CD14-positive monocyte (primary cell): ENCODE data around the gene SCAMP4. TPM values are rescaled to one million over a fixed set of nuclear protein-coding genes. Genes with fewer than 3 reads are reported as not detected.

ENCODE experiments used
- DNase-seq, 3 donors: peaks; one replicate each; pipeline ENCODE4 v3.0.0-alpha.2; 2011 to 2022
- H2AFZ ChIP-seq: 2 replicates; pipeline ENCODE4 v1.6.0; 2012; ENCODE audit warnings: mild to moderate bottlenecking, low read depth, low read length, inconsistent platforms; ENCODE audit not compliant: insufficient read depth, poor library complexity, severe bottlenecking
- H3K27ac ChIP-seq, 2 donors: 1 replicate in 1 of 2; 2 replicates in 1 of 2; pipeline ENCODE4 v1.5.1; 2012 to 2013; ENCODE audit warnings: low read length in 2 of 2, control low read depth in 1 of 2, inconsistent platforms in 1 of 2, low read depth in 1 of 2, mild to moderate bottlenecking in 1 of 2
- H3K27me3 ChIP-seq, 2 donors: one replicate each; pipeline versions ENCODE4 v1.6.0 to v1.6.1; 2011 to 2013; ENCODE audit warnings: low read length in 2 of 2; ENCODE audit not compliant: control insufficient read depth in 2 of 2, insufficient read depth in 2 of 2
- H3K36me3 ChIP-seq, 2 donors: replicated peaks in 1 of 2; 1 replicate in 1 of 2; 2 replicates in 1 of 2; pipeline versions ENCODE4 v1.5.1 to v1.6.1; 2012 to 2013; ENCODE audit warnings: low read length in 2 of 2, control low read depth in 1 of 2, inconsistent platforms in 1 of 2, mild to moderate bottlenecking in 1 of 2; ENCODE audit not compliant: insufficient read depth in 2 of 2, control insufficient read depth in 1 of 2
- H3K4me1 ChIP-seq, 2 donors: 1 replicate in 1 of 2; 2 replicates in 1 of 2; pipeline versions ENCODE4 v1.5.1 to v1.6.1; 2012 to 2013; ENCODE audit warnings: low read length in 2 of 2, control low read depth in 1 of 2, inconsistent platforms in 1 of 2, mild to moderate bottlenecking in 1 of 2, moderate library complexity in 1 of 2; ENCODE audit not compliant: insufficient read depth in 2 of 2, control insufficient read depth in 1 of 2
- H3K4me2 ChIP-seq: replicated peaks from 2 replicates; pipeline ENCODE3; 2012; ENCODE audit warnings: low read length, moderate library complexity, mild to moderate bottlenecking; ENCODE audit not compliant: poor library complexity, severe bottlenecking; ENCODE audit errors: extremely low read depth
- H3K4me3 ChIP-seq, 3 experiments: fragments of 200-600 bp in 1 of 3; sonication (generic) in 1 of 3; replicated peaks in 1 of 3; 1 replicate in 2 of 3; 2 replicates in 1 of 3; pipeline ENCODE4 v1.5.1; 2011 to 2013; ENCODE audit warnings: low read length in 3 of 3, mild to moderate bottlenecking in 3 of 3, control low read depth in 2 of 3, low read depth in 2 of 3, inconsistent platforms in 1 of 3, moderate library complexity in 1 of 3
- H3K79me2 ChIP-seq: 2 replicates; pipeline ENCODE4 v1.6.0; 2012; ENCODE audit warnings: mild to moderate bottlenecking, control low read depth, inconsistent platforms, low read length, moderate library complexity; ENCODE audit not compliant: insufficient read depth
- H3K9ac ChIP-seq: 2 replicates; pipeline ENCODE4 v1.6.0; 2017; ENCODE audit warnings: low read length, mild to moderate bottlenecking; ENCODE audit not compliant: insufficient read depth, poor library complexity, severe bottlenecking
- H3K9me3 ChIP-seq, 2 donors: replicated peaks in 1 of 2; 1 replicate in 1 of 2; 2 replicates in 1 of 2; pipeline versions ENCODE4 v1.5.1 to v1.6.1; 2012 to 2013; ENCODE audit warnings: low read length in 2 of 2, control low read depth in 1 of 2; ENCODE audit not compliant: control insufficient read depth in 1 of 2, insufficient read depth in 1 of 2
- H4K20me1 ChIP-seq: 2 replicates; pipeline ENCODE4 v1.6.0; 2012; ENCODE audit warnings: mild to moderate bottlenecking, low read length, control low read depth, moderate library complexity; ENCODE audit not compliant: insufficient read depth
- H3K27ac Mint-ChIP-seq, 7 donors: one replicate each; pipeline ENCODE4 v1.8.0; 2020; ENCODE audit warnings: mild to moderate bottlenecking in 7 of 7, mixed read lengths in 7 of 7, moderate library complexity in 6 of 7, inconsistent platforms in 2 of 7
- H3K27me3 Mint-ChIP-seq, 3 donors: one replicate each; pipeline ENCODE4 v1.8.0; 2021 to 2022; ENCODE audit warnings: low read depth in 3 of 3, mild to moderate bottlenecking in 3 of 3, mixed read lengths in 3 of 3, moderate library complexity in 3 of 3, inconsistent platforms in 1 of 3
- H3K36me3 Mint-ChIP-seq, 2 donors: one replicate each; pipeline ENCODE4 v1.8.0; 2020; ENCODE audit warnings: mixed read lengths in 2 of 2, inconsistent platforms in 1 of 2, mild to moderate bottlenecking in 1 of 2
- H3K4me1 Mint-ChIP-seq: one replicate; pipeline ENCODE4 v1.8.0; 2020; ENCODE audit warnings: mild to moderate bottlenecking, mixed read lengths
- H3K4me3 Mint-ChIP-seq, 2 donors: one replicate each; pipeline ENCODE4 v1.8.0; 2020; ENCODE audit warnings: mild to moderate bottlenecking in 2 of 2, mixed read lengths in 2 of 2, moderate library complexity in 1 of 2
- H3K9me3 Mint-ChIP-seq, 7 donors: one replicate each; pipeline ENCODE4 v1.8.0; 2020 to 2022; ENCODE audit warnings: mixed read lengths in 7 of 7, mild to moderate bottlenecking in 6 of 7, moderate library complexity in 6 of 7, inconsistent platforms in 2 of 7
- WGBS: methylation state at CpG from one replicate; pipeline ENCODE4 v1.1.5; 2013; ENCODE audit warnings: missing lambda C conversion rate; ENCODE audit not compliant: insufficient coverage; 5-methylcytosine and 5-hydroxymethylcytosine counted together
- intact Hi-C, 2 donors: fragments of 100-400 bp; cut with micrococcal nuclease; formaldehyde crosslinking; loops; one replicate each; pipeline versions ENCODE4 v1.15.0 to v1.15.1; 2023
- polyA plus RNA-seq, 3 donors: library from polyadenylated mRNA; depleted of rRNA in 1 of 3; unstranded in 2 of 3; stranded (reverse) in 1 of 3; fragments of 300-500 nt in 2 of 3; fragments of >200 nt in 1 of 3; fragmentation: Illumina TruSeq in 2 of 3; gene quantifications; 1 replicate in 2 of 3; 2 replicates in 1 of 3; pipeline ENCODE4 v1.2.3, GENCODE V29; 2012 to 2021
- TF ChIP-seq, protein P1 (sequence below): fragments of 200-600 bp; IDR thresholded peaks from one replicate; pipeline ENCODE4 v1.8.0; 2022; ENCODE audit warnings: antibody characterized with exemption, mild to moderate bottlenecking

The SCAMP4 gene
- polyA plus RNA-seq, 3 donors = 11.9 to 39.4 (median 15.4) TPM

DNA sequence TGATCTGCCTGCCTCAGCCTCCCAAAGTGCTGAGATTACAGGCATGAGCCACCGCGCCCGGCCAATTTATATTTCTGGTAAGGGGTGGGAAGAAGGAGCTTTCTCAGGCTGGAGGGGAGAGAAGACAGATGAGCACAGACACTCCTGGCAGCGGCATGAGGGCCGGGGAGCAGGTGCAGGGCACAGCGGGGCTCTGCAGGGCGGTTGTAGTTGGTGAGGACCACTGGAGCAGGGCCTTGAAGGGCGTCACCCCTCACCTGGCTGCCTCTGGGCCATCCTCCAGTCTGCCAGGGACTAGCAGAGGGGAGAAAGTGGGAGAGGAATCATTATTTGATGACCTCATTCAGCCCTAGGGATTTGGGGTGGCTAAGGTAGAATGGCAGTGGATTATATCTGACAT lies 27.2 kb downstream of the SCAMP4 start:
- Histone ChIP-seq H3K27ac (no peak overlapping the region), H2AFZ (no peak overlapping the region)
- intact Hi-C loops = no loop called here

DNA sequence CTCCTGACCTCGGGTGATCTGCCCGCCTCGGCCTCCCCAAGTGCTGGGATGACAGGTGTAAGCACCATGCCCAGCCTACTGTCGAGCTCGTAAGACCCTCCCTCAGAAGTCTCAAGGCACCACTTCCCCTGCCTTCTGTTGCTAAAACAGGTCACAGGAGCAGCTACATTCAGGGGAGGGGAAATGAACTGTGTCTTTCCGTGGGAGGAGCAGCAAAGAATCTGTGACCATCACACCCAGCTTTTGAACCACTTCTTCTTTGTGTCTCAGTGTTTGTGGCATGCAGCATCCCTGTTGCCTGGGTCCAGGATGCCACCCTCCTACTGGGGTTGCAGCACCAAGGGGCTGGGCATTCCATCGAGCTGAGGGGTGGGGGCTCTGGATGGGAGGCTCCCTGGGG lies 28.0 kb downstream of the SCAMP4 start:
- Histone ChIP-seq H2AFZ (no peak overlapping the region), H3K9ac (no peak overlapping the region), H3K4me1 (peaks cover 14 to 30% of the 10 kb centered on the region in 2 donors), H3K4me3 (no peak overlapping the region), H3K79me2 (no peaks in the 10 kb centered on the region), H4K20me1 (no peaks in the 10 kb centered on the region), H3K27ac (no peak overlapping the region), H3K27me3 (peaks cover 0 to 4% of the 10 kb centered on the region in 2 donors), H3K9me3 (peaks cover 0 to 24% of the 10 kb centered on the region in 2 donors), H3K4me2 (no peak overlapping the region), H3K36me3 (no peaks in the 10 kb centered on the region)
- H3K27ac Mint-ChIP-seq = peak overlapping the region in 6 of 7 donors; percentile 2 to 60 (median 42)
- H3K27me3 Mint-ChIP-seq = peaks cover 10 to 20% (median 14%) of the 10 kb centered on the region in 3 donors
- H3K4me1 Mint-ChIP-seq = peaks cover 33% of the 10 kb centered on the region
- H3K36me3 Mint-ChIP-seq = no peaks in the 10 kb centered on the region
- TF ChIP-seq, protein P1, sequence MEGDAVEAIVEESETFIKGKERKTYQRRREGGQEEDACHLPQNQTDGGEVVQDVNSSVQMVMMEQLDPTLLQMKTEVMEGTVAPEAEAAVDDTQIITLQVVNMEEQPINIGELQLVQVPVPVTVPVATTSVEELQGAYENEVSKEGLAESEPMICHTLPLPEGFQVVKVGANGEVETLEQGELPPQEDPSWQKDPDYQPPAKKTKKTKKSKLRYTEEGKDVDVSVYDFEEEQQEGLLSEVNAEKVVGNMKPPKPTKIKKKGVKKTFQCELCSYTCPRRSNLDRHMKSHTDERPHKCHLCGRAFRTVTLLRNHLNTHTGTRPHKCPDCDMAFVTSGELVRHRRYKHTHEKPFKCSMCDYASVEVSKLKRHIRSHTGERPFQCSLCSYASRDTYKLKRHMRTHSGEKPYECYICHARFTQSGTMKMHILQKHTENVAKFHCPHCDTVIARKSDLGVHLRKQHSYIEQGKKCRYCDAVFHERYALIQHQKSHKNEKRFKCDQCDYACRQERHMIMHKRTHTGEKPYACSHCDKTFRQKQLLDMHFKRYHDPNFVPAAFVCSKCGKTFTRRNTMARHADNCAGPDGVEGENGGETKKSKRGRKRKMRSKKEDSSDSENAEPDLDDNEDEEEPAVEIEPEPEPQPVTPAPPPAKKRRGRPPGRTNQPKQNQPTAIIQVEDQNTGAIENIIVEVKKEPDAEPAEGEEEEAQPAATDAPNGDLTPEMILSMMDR = no peak
- 60% methylated on average over 1 of the region's 7 CpGs for WGBS
- peaks cover 9 to 19% (median 16%) of the 10 kb centered on the region in 7 donors for H3K9me3 Mint-ChIP-seq
- intact Hi-C loops = no loop called here
- no peak for DNase-seq
- H3K4me3 Mint-ChIP-seq = peak overlapping the region in 1 of 2 donors; percentile 11

More for the DNA sequence above, 27.2 kb downstream of the SCAMP4 start:
- H3K4me3 ChIP-seq = no peak overlapping the region
- H3K4me2 ChIP-seq = no peak overlapping the region
- H3K79me2 ChIP-seq = no peaks in the 10 kb centered on the region
- TF ChIP-seq, protein P1 = no peak
- 86% methylated on average over 8 of the region's 8 CpGs for WGBS
- H3K4me1 Mint-ChIP-seq = peaks cover 38% of the 10 kb centered on the region
- H3K9me3 Mint-ChIP-seq = peaks cover 9 to 19% (median 16%) of the 10 kb centered on the region in 7 donors
- H3K36me3 ChIP-seq = no peaks in the 10 kb centered on the region
- no peaks in the 10 kb centered on the region for H3K36me3 Mint-ChIP-seq
- peaks cover 10 to 20% (median 14%) of the 10 kb centered on the region in 3 donors for H3K27me3 Mint-ChIP-seq
- no peaks in the 10 kb centered on the region for H4K20me1 ChIP-seq
- H3K4me1 ChIP-seq = peaks cover 14 to 30% of the 10 kb centered on the region in 2 donors
- peaks cover 0 to 4% of the 10 kb centered on the region in 2 donors for H3K27me3 ChIP-seq
- peaks cover 0 to 24% of the 10 kb centered on the region in 2 donors for H3K9me3 ChIP-seq
- H3K27ac Mint-ChIP-seq = peak overlapping the region in 1 of 7 donors; percentile 50
- no peak overlapping the region for H3K9ac ChIP-seq
- H3K4me3 Mint-ChIP-seq = no peak overlapping the region
- DNase-seq = no peak
